ENCODE results near the gene PARD3B. TPM values are rescaled to one million over a fixed set of nuclear protein-coding genes. Genes with fewer than 3 reads are reported as not detected.

Gene PARD3B
- total RNA-seq, 1 donor from 2014 or later, result 8.4 TPM

DNA sequence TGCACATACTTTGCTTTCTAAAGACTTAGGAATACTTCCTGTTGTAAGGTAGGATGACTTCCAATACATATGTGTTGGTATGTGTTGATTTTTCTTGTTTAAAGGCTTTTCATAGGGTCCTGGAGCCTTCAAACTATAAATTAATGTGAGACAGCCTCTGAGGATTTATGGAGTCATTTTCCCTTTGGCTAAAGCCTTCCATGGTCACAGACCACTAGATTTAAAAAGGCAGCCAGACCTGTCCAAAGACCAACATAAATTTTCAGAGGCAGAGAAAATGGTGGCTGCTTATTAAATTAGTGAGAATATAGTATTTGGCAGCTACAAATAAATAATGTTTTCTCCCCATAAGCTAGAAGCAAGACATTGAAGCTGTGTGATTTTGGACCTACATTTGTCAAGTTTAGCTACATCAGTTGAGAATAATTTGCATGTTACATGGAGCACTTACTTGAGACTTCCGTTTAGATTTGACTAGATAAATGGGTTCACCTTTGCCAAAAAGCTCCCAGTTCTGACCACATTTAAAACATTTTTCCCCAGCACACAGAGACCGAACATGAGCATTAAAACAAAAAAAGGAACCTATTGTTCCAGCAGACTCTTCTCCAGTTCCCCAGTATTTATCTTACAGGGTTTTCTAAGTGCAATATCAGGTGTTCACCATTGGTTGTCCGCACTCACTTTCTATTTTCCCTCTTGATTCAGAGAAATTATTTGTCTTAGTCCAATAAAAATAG is 402.9 kb downstream of the PARD3B start:
- DNase-seq (ENCODE audit: low read depth, low spot score), result no peak

DNA sequence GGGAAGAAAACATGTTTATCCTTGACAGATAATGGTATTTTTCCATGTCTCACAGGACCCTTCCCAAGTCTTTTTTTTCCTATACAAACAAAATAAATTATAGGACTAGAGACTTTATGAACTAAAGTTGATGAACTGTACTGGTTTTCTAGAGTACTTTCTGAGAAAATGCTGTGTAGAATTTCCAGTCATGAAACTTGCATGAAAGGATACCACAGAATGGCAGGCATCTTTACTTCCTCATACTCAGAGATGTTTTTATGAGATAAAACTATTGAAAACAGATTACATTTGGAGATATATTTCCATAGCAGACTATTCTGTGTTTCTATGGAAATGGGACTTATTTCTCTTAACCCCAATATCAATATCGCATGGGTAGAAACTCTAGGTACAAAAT is 403.5 kb downstream of the PARD3B start:
- DNase-seq (ENCODE audit: low read depth, low spot score), result no peak

DNA sequence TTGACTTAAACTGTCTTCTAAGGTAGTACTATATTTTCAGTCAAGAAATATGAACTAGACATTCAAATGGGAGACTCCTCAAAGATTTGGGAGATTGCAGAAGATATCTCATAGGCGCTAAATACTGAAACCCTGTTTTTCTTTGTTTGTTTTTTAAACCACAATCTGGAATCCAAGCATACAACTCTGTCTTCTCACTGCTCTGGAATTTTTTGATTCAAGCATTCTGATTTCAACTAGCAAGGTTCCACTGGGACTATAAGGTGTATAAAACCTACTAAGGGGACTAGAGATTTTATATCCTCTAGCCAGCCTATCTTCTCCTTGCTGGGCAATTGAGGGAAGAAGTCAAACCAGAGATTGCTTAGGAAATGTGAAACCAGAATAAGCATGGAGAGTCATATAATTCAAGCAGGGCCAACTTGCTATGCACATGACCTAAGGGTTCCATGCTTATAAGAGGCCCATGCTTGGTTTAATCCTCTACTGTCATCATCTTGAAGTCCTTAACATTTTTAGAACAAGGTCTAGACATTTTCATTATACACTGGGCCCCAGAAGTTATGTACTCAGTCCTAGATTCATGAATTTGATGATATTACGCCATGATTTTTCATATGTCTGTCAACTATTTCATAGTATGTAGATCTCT is 405.5 kb downstream of the PARD3B start:
- no peak for DNase-seq (ENCODE audit: low read depth, low spot score)

DNA sequence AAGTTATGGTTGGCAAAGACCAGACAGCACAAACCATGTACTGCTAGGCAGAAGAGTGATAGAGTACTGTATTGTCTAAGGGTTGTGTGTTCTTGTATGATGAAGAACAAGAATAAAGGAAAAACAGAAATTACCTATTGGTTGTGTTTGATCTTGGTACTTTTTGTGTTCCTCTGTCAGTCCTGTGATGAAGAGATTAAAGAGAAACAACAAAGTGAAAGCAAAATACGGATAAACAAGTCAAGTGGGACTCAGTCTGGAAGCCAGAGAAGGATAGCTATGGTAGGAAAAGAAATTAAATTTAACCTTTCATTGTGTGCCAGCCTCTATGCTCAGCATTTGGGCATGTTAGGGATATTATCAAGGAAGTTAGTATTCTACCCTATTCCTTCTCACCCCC is 413.1 kb downstream of the PARD3B start:
- no peak for DNase-seq (ENCODE audit: low read depth, low spot score)

DNA sequence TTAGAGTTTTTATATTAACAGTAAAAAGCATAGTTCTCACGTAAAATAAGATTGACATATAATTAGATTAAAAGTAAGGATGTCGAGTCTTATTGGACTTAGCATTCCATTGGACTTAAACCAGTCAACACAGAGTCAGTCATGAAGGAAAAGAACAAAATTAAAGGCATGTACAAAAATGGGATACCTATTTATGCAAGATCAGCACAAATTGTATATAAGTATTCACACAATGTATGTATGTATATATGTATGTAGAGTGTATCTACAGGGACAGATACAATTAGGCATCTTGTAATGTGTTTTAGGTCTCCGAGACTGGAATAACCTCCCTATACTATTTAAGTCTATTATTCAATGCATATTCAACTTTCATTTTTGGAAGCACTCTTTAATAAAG is 419.1 kb downstream of the PARD3B start:
- DNase-seq (ENCODE audit: low read depth, low spot score), result no peak

DNA sequence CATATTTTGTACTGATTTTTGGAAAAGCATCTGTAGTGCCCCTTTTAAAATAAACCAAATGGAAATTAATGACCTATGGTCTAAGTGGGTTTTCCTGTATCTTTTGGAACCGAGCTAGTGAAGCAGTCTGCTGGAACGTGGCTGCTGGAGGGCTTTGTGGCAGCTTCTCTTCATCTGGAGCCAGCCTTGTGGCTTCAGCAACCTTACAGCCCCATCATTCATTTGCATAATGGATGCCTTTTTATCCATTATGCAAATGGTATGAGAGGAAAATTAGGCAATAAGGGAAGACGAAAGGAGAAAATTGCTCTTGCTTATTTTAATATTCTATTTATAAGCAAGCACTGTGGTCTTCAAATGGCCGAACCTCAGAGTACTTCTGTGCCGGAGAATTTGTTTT is 421.0 kb downstream of the PARD3B start:
- DNase-seq (ENCODE audit: low read depth, low spot score), result no peak

DNA sequence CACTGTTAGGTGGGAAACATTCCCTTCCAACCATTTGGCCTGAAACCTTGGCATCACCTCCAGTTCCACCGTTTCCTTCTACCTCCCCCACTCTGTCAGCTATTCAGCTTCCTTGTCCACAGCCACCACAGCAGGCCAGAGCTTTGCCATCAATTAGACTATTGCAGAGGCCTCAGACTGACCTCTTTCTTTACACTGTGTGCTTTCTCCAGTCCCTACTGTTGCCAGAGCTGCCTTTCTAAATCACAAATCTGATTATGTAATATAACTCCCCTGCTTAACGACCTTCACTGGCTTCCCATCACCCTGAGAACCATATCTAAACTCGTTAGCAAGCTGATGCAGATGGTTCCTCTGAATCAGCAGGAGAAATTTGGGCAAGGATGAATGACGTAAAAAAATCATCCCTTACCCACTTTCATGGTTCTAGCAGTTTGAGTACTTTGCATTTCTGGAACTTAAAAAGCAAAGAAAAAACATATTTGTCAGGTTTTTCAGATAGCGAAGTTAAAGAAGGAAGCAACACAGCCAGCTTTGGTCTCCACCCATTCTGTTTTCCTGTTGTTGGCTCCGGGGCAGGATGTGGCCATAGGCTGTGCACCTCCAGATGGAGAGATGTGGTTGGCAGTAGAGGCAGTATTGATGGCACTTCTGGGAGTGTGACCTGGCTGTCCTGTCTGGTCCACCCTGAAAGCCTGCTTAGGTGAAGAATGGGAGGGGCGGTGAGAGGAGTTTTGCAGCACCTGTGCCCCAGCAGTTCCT is 422.1 kb downstream of the PARD3B start:
- DNase-seq (ENCODE audit: low read depth, low spot score), result no peak

DNA sequence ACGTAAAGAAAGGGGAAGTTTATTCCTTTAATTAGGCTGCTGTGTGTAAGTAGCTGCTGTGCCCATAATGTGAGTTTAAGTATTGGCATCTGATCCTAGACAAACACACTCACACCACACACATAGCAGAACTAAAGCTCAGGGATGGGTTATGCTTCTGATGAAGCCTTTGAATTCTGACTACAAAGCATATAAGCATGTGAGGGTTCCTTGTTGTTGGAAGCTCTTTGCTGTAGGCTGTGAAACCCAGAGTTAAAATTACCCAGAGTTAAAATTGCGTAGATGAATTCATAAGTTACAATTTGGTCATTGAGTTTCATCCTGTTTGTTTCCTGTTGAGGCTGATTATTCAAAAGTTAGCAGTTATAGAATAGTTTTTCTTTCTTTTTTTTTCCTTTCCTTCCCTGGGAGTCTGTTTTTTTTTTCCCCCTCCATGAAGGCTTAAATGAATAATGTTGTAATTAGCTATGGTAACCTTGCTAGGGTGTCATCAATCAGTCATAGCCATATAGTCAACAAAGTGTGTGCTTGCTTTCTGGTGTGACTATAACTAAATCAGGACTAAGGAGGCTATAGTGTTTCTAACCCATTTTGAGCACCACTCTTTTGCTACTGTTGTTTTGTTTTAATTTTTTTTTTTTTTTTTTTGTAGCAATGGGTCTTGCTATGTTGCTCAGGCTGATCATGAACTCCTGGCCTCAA is 426.1 kb downstream of the PARD3B start:
- no peak for DNase-seq (ENCODE audit: low read depth, low spot score)

DNA sequence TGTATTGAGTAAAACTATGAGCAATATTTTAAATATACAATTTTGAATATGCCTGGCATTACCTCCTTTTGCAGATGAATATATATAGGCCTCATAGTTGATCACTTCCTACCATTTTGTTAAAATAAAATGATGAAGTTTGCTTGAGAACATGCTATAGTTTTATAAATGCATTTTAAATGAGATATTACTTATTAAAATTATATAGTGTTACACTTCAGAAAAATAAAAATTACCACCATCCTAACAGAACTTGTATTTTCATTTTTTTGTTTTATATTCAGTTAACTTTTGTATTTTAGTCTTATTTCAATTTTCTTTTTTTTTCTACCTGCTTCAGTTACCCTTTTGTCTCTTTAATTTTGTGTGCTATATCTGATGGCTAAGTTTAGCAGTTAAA is 426.9 kb downstream of the PARD3B start:
- DNase-seq (ENCODE audit: low read depth, low spot score), result no peak

DNA sequence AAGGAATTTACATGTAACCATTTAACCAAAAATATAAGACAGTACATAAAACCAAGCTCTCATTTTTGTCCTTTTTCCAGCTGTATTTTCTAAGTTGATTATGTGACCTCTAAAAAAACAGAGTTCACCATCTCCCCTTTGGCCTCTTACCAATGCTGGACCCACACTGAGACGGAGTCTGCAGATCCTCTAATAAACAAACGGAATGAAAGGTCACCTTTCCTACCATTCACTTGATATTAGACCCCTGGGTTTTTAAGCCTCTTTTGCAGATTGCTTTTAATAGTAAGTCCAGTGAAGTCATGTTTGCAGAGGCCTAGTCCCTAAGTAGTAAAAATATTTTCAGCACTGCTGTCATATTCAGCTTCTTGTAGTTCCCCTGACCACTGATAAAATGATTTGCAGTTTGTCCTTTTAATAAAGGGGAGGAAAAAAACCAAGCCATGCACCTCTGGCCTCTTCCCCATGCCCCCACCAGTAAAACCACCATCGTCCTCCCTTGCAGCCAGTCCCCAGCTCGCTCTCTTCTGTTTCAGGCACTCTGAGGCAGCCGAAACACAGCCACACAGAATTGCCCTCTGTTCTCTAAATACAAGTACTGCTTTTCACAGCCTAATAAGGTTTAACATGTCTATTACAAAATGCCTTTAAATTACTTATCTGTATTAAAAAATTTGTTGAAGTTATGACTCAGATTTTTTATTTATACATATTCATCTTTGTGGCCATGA is 427.5 kb downstream of the PARD3B start:
- no peak for DNase-seq (ENCODE audit: low read depth, low spot score)

DNA sequence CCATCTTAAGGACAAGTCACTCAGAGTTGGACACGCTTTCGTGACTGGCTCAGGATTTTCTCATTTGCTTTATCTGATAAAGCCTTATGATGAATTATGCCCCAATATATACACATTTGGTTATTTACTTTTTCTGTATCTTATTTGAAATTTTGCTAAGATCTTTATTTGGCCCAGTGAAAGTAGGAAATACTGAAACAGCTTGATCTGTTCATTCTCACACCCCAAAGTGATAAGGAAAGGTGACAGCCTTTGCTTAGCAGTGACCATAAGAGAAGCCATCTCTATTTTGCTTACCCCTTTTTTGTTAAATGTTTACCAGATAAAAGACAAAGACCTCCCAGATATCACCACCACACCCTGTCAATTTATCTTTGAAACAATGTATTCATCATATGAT is 428.3 kb downstream of the PARD3B start:
- no peak for DNase-seq (ENCODE audit: low read depth, low spot score)

DNA sequence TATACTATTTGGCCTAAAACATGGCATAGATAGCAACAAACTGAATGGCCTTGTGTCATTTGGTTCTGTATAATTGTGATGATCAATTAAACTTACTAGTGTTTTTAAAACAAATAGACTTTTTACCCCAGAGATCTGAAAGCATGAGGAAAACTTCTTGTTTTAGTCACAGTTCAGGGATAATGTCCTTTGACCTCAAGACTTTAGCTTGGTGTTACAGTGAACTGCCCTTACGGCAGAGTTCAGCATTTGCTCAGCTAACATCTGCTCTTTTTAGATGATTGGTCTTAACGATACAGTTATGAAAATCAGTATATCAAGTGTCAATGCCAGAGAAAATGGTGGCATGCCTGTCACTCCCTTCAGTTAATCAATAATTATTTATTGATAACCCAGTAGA is 429.2 kb downstream of the PARD3B start:
- no peak for DNase-seq (ENCODE audit: low read depth, low spot score)

DNA sequence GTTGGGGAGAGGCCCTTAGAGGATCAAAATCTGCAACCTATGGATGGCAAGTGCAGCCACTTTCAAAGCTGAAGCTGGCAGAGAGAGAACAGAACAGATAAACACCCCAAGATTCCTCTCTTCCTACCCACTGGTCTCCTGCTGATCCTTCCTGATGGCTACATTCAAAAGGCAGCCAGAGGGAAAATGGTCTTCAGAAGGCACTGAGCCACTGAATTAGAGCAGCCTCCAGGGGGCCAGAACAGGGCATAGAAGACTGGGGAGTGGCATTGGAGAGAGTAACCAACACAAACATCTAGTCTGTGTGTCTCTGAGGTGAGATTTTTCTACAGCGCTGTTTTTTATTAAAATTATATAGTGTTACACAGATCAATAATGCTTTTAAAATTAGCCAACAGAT is 432.6 kb downstream of the PARD3B start:
- DNase-seq (ENCODE audit: low read depth, low spot score), result no peak

DNA sequence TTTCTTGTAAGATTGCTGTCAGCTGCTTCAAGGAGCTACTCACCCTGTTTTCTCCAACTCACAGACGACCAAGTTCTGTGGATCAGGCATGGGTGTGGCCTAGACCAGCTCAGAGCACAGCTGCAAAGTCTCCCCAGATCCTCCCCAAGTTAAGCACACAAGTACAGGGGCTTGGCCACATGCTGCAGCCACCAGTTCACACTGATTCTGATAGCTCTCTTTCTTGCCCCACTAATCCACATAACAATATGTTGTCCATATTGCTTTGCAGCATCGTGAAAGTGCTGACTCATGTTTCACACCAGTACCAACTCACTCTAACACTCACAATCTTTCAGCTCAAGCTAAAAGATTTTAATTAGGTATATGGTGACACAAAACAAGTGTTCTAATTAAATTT is 437.0 kb downstream of the PARD3B start:
- no peak for DNase-seq (ENCODE audit: low read depth, low spot score)

DNA sequence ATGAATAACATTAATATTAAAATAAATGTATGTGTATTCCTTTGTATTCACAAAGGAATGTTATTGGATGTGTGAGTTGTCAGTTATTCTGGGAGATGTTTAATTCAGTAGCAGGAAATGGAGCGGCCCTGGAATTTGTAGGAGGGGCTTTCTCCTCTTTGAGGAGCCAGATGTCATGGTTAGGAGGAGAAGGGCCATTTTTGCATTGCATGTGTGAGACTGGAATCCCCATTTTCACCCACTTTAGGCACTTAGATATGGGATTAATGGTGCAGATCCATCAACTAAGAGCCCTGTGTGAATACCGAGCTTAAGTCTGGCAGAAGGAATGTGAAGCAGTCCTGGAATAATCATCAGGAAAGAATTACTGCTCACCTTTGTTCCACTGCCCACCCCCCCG is 439.2 kb downstream of the PARD3B start:
- DNase-seq (ENCODE audit: low read depth, low spot score), result no peak

DNA sequence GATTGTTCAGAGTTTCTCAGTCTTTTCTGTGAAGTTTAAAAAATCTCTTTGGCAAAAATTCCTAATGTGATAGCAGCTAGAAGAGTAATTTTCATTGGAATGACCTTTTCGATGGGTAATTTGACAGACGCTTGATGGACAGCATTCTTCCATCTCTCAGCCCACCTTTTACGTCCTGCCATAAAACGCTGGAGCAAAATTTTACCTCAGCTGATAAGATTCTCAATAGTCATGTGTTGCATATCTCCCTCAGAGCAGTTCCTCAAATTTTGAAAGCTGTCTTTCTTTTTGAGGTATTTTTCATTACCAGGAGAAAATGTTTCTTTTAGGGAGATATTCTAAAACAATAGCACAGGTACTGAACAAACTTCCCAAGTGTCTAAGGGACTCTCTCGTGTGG is 441.4 kb downstream of the PARD3B start:
- DNase-seq (ENCODE audit: low read depth, low spot score), result no peak

DNA sequence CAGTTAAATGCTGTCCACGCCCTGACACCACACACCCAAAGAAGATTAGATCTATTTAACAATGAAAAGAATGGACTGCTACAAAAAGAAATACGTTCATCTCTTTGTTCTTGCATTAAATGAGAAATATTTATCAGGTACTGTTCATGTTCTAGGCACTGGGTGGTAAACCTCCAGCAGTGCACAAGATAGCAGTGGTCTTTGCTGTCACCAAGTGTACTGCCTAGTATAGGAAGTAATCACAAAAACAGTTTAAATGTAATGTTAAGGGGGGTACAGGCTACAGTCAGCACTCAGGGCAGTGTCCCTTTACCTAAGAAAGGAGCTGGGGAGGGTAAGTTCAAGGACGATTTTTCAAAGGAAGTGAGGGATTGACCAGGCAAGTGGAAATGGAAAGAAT is 443.6 kb downstream of the PARD3B start:
- no peak for DNase-seq (ENCODE audit: low read depth, low spot score)

DNA sequence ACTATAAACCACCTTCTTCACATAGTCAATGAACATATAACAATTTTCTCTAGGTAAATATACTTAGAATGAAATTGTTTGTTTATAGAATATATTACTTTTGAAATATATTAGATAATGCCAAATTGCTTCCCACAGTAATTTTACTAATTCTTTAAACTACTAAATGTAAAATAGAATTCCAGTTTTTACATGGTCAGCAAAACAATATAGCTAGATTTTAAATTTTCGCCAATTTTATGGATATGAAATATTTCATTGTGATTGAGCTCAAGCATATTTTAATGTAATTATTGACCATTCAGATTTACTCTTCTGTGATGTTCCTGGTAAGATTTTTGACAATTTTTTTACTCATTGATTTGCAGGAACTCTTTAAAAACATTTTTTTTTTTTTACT is 444.6 kb downstream of the PARD3B start:
- DNase-seq (ENCODE audit: low read depth, low spot score), result no peak

DNA sequence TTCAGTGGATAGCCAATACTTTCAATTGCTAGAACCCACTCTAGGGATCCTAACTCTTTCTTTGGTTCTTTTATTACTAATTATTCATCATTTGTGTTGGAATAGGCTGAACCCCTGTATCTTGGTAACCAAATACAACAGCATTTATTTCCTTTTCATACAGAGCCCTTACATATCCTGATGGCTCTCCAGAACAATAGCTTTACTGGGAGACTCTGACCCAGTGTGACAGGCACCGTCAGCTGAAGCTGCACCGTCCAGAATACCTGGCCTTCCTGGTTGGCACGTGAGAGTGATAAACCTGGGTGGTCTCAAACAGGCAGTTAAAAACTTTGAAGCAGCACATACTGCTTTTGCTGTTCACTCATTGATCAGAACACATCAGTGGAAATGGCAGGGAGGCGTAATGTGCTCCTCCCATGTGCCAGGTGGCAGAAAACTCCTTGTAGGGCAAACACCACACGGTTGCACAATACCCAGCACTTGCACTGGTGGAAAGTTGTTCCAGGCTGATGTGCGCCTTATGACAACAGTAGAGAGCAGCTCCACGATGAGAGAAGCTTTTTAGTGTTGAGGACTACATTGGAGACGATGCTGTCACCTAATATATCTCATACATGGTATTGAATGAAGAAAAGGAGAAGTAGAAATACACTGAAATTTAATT is 456.2 kb downstream of the PARD3B start:
- no peak for DNase-seq (ENCODE audit: low read depth, low spot score)

DNA sequence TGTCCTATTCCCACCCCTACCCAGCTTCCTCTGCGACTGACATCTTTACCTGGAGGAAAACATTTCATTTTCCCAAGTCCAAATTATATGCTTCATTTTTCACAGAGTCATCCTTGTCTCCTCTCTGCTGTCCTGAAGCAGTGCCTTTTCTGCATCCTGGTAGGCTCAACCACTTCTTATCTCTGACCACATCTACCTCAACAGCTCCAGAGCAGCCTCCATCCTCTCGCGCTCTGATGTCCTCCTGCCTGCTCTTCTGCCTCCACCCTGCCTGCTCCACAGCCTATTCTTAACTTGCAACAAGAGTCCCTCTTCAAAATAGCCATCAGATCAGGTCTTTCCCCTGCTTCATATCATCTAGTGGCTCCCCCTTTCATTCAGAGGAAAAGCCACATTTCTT is 457.1 kb downstream of the PARD3B start:
- no peak for DNase-seq (ENCODE audit: low read depth, low spot score)

DNA sequence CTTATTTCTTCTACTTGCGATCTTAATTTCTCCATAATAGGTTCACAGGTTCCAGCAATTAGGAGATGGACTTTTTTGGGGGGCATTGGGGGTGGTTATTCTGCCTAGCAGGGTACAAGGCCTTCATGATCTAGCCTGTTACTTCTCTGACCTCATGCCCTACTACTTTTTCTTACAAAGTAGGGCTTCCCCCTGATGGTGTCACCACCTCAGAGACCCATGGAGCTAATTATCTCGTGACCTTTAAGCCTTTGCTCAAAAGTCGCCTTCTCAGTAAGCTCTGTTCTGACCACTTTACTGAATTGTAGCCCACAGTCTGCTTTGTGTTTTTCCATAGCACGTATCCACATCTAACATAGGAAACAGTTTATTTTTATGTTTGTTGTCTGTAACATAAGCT is 458.0 kb downstream of the PARD3B start:
- no peak for DNase-seq (ENCODE audit: low read depth, low spot score)
